Large intestine (tissue), 3 donors: ENCODE results near the gene THY1. TPM values are rescaled to one million over a fixed set of nuclear protein-coding genes. Genes with fewer than 3 reads are reported as not detected.
A peak's percentile ranks its signal among the peaks of the same experiment; 100 is the strongest.

ENCODE experiments used
- DNase-seq, 2 donors: peaks; one replicate each; pipeline versions ENCODE4 v3.0.0 to v3.0.0-alpha.2; 2013
- H3K27ac ChIP-seq: one replicate; pipeline ENCODE4 v1.5.1; 2013; ENCODE audit warnings: low read length
- H3K27me3 ChIP-seq: 2 replicates; pipeline ENCODE4 v1.6.1; 2013; ENCODE audit warnings: low read length; ENCODE audit not compliant: control insufficient read depth, insufficient read depth
- H3K36me3 ChIP-seq: 2 replicates; pipeline ENCODE4 v1.6.1; 2013; ENCODE audit warnings: low read length; ENCODE audit not compliant: control insufficient read depth, insufficient read depth
- H3K4me1 ChIP-seq: one replicate; pipeline ENCODE4 v1.6.1; 2013; ENCODE audit warnings: low read length; ENCODE audit not compliant: control insufficient read depth, insufficient read depth
- H3K4me3 ChIP-seq: one replicate; pipeline ENCODE4 v1.5.1; 2013; ENCODE audit warnings: low read length
- H3K9me3 ChIP-seq: one replicate; pipeline ENCODE4 v1.6.1; 2013; ENCODE audit warnings: mild to moderate bottlenecking, low read depth, low read length, moderate library complexity; ENCODE audit not compliant: control insufficient read depth
- WGBS: methylation state at CpG from one replicate; pipeline ENCODE4 v1.1.5; 2013; ENCODE audit warnings: low lambda C conversion rate; ENCODE audit not compliant: insufficient coverage; 5-methylcytosine and 5-hydroxymethylcytosine counted together
- polyA plus RNA-seq: library from polyadenylated mRNA; unstranded; fragments of 120-200 nt; gene quantifications from one replicate; pipeline ENCODE4 v1.2.1, GENCODE V29; 2013

Gene THY1
- polyA plus RNA-seq, 1 donor: 44.4 TPM

GRCh38 chr11:119371778-119372182 lies 51.2 kb downstream of the THY1 start:
- H3K27me3 ChIP-seq: no peaks in the 10 kb centered on the region
- WGBS: 40% methylated on average over 1 of the region's 8 CpGs
- H3K9me3 ChIP-seq: no peaks in the 10 kb centered on the region
- no peak overlapping the region for H3K4me3 ChIP-seq
- H3K4me1 ChIP-seq: peaks cover 72% of the 10 kb centered on the region
- peak in 1 of 2 donors; percentile 29 for DNase-seq
- no peaks in the 10 kb centered on the region for H3K36me3 ChIP-seq
- no peak overlapping the region for H3K27ac ChIP-seq

DNA sequence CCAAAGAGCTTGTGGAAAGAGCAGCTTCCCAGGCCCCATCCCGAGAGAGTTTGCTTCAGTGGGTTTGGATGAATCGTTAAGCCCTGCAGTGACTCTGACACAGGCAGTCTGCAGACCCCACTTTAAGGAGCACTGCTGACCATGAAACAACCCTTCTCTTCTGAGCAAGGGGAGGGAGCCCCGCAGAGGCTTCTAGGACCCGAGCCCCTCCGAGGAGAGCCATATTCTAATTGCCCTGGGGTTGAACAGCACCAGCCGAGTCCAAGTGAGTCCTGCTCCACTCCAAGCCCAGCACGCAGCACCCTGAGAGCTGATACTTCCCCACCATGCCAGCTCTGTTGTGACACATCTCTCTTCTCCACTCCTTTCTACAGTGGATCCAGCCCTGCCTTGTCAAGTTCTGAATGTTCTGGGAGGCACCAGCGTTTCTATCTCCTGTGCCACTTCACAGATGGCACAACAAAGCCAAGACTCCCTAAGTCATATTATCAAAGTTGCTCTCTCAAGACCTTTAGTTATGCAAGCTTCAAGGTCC lies 51.8 kb downstream of the THY1 start:
- no CpG with 5 or more reads among the region's 8 CpGs for WGBS
- Histone ChIP-seq H3K27ac (peak overlapping the region; percentile 88), H3K9me3 (no peaks in the 10 kb centered on the region), H3K4me1 (peaks cover 78% of the 10 kb centered on the region), H3K27me3 (no peaks in the 10 kb centered on the region), H3K36me3 (no peaks in the 10 kb centered on the region), H3K4me3 (no peak overlapping the region)
- DNase-seq: no peak

- Histone ChIP-seq H3K9me3 (no peaks in the 10 kb centered on the region), H3K27ac (peak overlapping the region; percentile 88), H3K36me3 (no peaks in the 10 kb centered on the region), H3K4me3 (no peak overlapping the region), H3K4me1 (peaks cover 80% of the 10 kb centered on the region), H3K27me3 (no peaks in the 10 kb centered on the region)
- DNase-seq: peak; percentile 89 to 94
- WGBS: no CpG with 5 or more reads among the region's 8 CpGs
Observed at GRCh38 chr11:119370486-119371046, 52.4 kb downstream of the THY1 start.

DNA sequence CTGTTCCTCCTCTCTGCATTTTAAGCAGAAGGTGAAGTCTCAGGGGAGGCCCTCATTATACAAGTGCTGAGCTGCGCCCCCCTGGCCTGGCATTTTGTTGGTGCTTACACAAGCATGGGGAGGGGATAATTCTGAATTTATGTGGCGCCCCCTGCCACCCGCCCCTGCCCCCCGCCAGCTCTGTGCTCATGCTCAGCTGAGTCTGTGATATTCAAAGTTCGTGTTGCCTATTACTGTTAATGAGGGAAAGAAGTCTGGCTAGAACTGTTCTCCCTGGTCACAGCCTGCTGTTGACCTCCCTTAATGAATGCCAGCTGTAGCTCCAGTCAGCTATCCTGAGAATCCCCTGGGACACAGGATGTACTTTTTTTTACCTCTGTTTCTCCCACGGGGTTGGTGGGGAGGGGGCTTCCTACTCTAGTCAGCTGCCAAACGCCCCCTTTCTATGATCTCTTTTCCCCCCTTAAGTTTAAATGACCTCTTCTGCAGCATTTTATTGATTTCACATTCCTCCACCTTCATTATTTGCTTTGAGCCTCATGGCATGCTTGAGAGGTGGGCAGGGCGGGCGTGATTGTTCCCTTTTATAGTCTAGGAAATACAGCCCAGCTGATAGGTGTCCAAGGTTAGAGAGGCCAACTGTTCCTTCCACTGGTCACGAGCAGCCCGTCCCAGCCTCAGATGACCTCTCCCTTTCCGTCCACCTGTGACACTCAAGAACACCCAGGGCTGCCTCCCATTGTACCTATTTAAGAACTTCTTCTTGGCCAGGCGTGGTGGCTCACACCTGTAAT lies 53.6 kb downstream of the THY1 start:
- Histone ChIP-seq H3K4me3 (no peak overlapping the region), H3K27me3 (peaks cover 3% of the 10 kb centered on the region), H3K4me1 (peaks cover 89% of the 10 kb centered on the region), H3K27ac (peak overlapping the region; percentile 88), H3K9me3 (no peaks in the 10 kb centered on the region), H3K36me3 (no peaks in the 10 kb centered on the region)
- peak; percentile 66 to 80 for DNase-seq
- WGBS: 3% methylated on average over 3 of the region's 13 CpGs

DNA sequence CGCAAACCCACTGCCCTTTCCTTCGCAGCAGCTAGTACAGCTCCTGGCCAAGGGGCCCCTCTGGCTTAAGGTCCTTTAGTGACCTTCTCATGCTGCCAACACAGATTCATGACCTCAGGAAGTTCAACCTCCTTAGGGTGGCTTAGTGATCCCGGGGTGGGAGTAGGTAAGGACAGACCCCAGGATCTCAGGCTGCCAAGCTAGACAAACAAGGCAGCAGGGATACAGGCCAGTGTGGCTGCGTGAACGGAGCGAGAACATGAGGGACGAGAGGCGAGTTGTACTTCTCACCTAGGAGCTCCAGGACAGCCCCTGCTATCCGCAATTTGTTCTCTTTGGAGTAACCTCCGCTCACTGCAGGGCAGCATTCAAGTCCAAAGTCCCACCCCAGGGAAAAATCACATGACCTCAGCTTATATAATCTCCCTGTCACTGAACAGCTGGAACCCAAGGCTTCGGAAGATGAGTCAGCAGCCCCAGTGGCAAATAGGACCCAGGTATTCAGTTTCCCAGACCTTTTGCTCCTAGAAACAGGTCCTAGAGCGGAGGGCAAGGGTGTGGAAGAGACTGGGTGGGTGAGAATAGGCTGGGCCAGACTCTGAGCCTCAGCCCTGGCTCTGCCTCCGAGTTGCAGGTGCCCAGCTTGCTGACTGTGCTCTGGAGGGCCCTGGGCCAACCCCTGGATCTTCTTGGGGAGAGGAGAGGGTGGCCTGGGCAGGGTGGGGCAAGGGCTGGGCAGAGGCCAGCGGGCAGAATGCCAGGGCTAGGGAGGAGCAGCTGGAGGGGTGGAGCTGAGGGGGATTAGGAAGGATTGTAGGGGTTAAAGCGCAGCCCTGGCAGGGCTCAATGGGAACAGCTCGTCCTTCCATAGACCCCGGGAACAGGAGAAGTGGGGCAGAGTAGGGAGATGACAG lies 54.6 kb downstream of the THY1 start:
- H3K27me3 ChIP-seq: peaks cover 3% of the 10 kb centered on the region
- H3K4me1 ChIP-seq: peaks cover 87% of the 10 kb centered on the region
- peak; percentile 94 to 98 for DNase-seq
- no peak overlapping the region for H3K4me3 ChIP-seq
- H3K9me3 ChIP-seq: no peaks in the 10 kb centered on the region
- H3K36me3 ChIP-seq: no peaks in the 10 kb centered on the region
- WGBS: no CpG with 5 or more reads among the region's 17 CpGs
- H3K27ac ChIP-seq: peak overlapping the region; percentile 88

DNA sequence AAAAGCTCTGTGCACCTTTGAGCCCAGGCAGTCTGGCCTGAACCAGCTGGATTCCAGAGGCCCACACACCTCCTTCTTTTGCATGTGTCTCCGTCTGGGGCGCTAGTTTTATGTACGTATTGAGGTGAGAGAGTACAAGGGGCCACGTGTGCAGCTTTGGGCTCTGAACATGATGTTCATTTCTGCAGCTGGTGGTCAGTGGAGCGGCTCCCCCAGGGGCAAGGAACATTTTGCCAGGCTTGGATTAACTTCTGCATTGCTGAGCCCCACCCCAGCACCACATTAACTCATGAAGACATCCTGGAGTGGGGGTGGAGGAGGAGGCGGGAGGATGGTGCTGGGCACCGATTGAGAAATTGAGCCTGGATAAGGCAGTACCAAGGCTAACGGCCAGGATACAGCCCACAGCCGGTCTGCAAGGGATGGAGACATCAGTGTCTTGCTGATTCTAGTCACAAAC lies 55.3 kb downstream of the THY1 start:
- Histone ChIP-seq H3K27me3 (peaks cover 3% of the 10 kb centered on the region), H3K9me3 (peaks cover 3% of the 10 kb centered on the region), H3K4me1 (peaks cover 87% of the 10 kb centered on the region), H3K27ac (peak overlapping the region; percentile 88), H3K4me3 (no peak overlapping the region), H3K36me3 (no peaks in the 10 kb centered on the region)
- WGBS: no CpG with 5 or more reads among the region's 9 CpGs
- DNase-seq: peak; percentile 53 to 59

Other genes with a start within 250 kb of the THY1 start
- 64.1 TPM for gene NHERF4, start 237.7 kb downstream of the THY1 start, polyA plus RNA-seq
- gene CBL, start 216.8 kb downstream of the THY1 start, polyA plus RNA-seq: 12.7 TPM
- gene MCAM, start 106.0 kb downstream of the THY1 start, polyA plus RNA-seq: 50.4 TPM
- 25.2 TPM for gene RNF26, start 88.6 kb downstream of the THY1 start, polyA plus RNA-seq
- 19.5 TPM for gene C1QTNF5, start 82.3 kb downstream of the THY1 start, polyA plus RNA-seq
- 0.01 TPM for gene MFRP, start 76.5 kb downstream of the THY1 start, polyA plus RNA-seq
- 4.2 TPM for gene USP2, start 41.5 kb downstream of the THY1 start, polyA plus RNA-seq